Endodermal cell (in vitro differentiated cells): ENCODE results near the gene ALG14. TPM values are rescaled to one million over a fixed set of nuclear protein-coding genes. Genes with fewer than 3 reads are reported as not detected.

Experiments used
- DNase-seq: peaks from one replicate; pipeline ENCODE4 v3.0.0-alpha.2; 2017
- H3K27ac ChIP-seq: 2 replicates; pipeline ENCODE4 v1.5.1; 2013; ENCODE audit warnings: mild to moderate bottlenecking, low read depth, low read length, moderate library complexity
- H3K27me3 ChIP-seq: 2 replicates; pipeline ENCODE4 v1.6.1; 2013; ENCODE audit warnings: mild to moderate bottlenecking, low read length, moderate library complexity; ENCODE audit not compliant: insufficient read depth, control insufficient read depth, poor library complexity, severe bottlenecking
- H3K36me3 ChIP-seq: 2 replicates; pipeline ENCODE4 v1.7.0; 2013; ENCODE audit warnings: mild to moderate bottlenecking, low read length, moderate library complexity; ENCODE audit not compliant: control insufficient read depth, insufficient read depth
- H3K4me1 ChIP-seq: one replicate; pipeline ENCODE4 v1.7.0; 2013; ENCODE audit warnings: low read length; ENCODE audit not compliant: control insufficient read depth, insufficient read depth
- H3K4me3 ChIP-seq: 2 replicates; pipeline ENCODE4 v1.5.1; 2013; ENCODE audit warnings: mild to moderate bottlenecking, low read length, moderate library complexity
- H3K9ac ChIP-seq: 2 replicates; pipeline ENCODE4 v1.6.1; 2013; ENCODE audit warnings: mild to moderate bottlenecking, low read length, moderate library complexity; ENCODE audit not compliant: poor library complexity, severe bottlenecking; ENCODE audit errors: extremely low read depth
- H3K9me3 ChIP-seq: 2 replicates; pipeline ENCODE4 v1.6.1; 2013; ENCODE audit warnings: mild to moderate bottlenecking, low read length, moderate library complexity; ENCODE audit not compliant: control insufficient read depth
- H3K27ac Mint-ChIP-seq: 2 replicates; pipeline ENCODE4 v1.8.0; 2020; ENCODE audit warnings: mixed read lengths
- H3K27me3 Mint-ChIP-seq: 2 replicates; pipeline ENCODE4 v1.8.0; 2021; ENCODE audit warnings: mild to moderate bottlenecking, mixed read lengths; ENCODE audit not compliant: insufficient read depth
- H3K36me3 Mint-ChIP-seq: 2 replicates; pipeline ENCODE4 v1.8.0; 2020; ENCODE audit warnings: low read depth, mixed read lengths
- H3K4me1 Mint-ChIP-seq: 2 replicates; pipeline ENCODE4 v1.8.0; 2020; ENCODE audit warnings: mixed read lengths
- H3K4me3 Mint-ChIP-seq: 2 replicates; pipeline ENCODE4 v1.8.0; 2020; ENCODE audit warnings: mild to moderate bottlenecking, moderate library complexity, mixed read lengths
- H3K9me3 Mint-ChIP-seq: 2 replicates; pipeline ENCODE4 v1.8.0; 2020; ENCODE audit warnings: mild to moderate bottlenecking, mixed read lengths
- CTCF ChIP-seq: fragments of 200-600 bp; sonication (generic); conservative IDR thresholded peaks from 2 replicates; pipeline ENCODE4 v1.5.0; 2021; ENCODE audit warnings: antibody characterized with exemption, mild to moderate bottlenecking
- WGBS, 2 experiments: methylation state at CpG; one replicate each; pipeline versions ENCODE4 v1.1.5 to v1.1.7; 2013; ENCODE audit warnings: missing lambda C conversion rate in 2 of 2, mixed read lengths in 1 of 2; ENCODE audit not compliant: insufficient coverage in 1 of 2, insufficient read length in 1 of 2; 5-methylcytosine and 5-hydroxymethylcytosine counted together
- total RNA-seq, 2 donors: library from RNA; stranded (reverse); fragmentation: NEBNext Ultra II Directional in 1 of 2; extraction: Animal tissue kit (Norgen Biotek cat#: 25700) in 1 of 2; gene quantifications; 2 replicates in 1 of 2; 3 replicates in 1 of 2; pipeline ENCODE4 v1.2.1, GENCODE V29; 2021

ALG14 gene
- total RNA-seq, 2 donors from 2014 or later: 5.9 to 7.0 TPM

GRCh38 chr1:95043141-95043980, 29.4 kb downstream of the ALG14 start:
- no peaks in the 10 kb centered on the region for H3K9me3 Mint-ChIP-seq
- Histone ChIP-seq H3K27me3 (no peaks in the 10 kb centered on the region), H3K4me1 (peaks cover 3% of the 10 kb centered on the region), H3K9ac (no peak overlapping the region), H3K27ac (no peak overlapping the region), H3K4me3 (no peak overlapping the region), H3K36me3 (no peaks in the 10 kb centered on the region), H3K9me3 (no peaks in the 10 kb centered on the region)
- no peaks in the 10 kb centered on the region for H3K36me3 Mint-ChIP-seq
- H3K27me3 Mint-ChIP-seq: no peaks in the 10 kb centered on the region
- no peak overlapping the region for H3K4me3 Mint-ChIP-seq
- peak; percentile 95 for DNase-seq
- peaks cover 4% of the 10 kb centered on the region for H3K4me1 Mint-ChIP-seq
- H3K27ac Mint-ChIP-seq: no peak overlapping the region
- WGBS, 2 experiments: 38 to 40% methylated on average over 5 to 11 of the region's 11 CpGs
- TF ChIP-seq CTCF: peak; percentile 99

GRCh38 chr1:95042286-95042685, 30.5 kb downstream of the ALG14 start:
- Histone ChIP-seq H3K4me1 (peaks cover 3% of the 10 kb centered on the region), H3K27me3 (no peaks in the 10 kb centered on the region), H3K4me3 (peak overlapping the region; percentile 11), H3K27ac (no peak overlapping the region), H3K36me3 (no peaks in the 10 kb centered on the region), H3K9me3 (no peaks in the 10 kb centered on the region), H3K9ac (no peak overlapping the region)
- no peak for TF ChIP-seq CTCF
- peaks cover 4% of the 10 kb centered on the region for H3K4me1 Mint-ChIP-seq
- H3K27ac Mint-ChIP-seq: no peak overlapping the region
- DNase-seq: no peak
- H3K27me3 Mint-ChIP-seq: no peaks in the 10 kb centered on the region
- no peaks in the 10 kb centered on the region for H3K9me3 Mint-ChIP-seq
- no peaks in the 10 kb centered on the region for H3K36me3 Mint-ChIP-seq
- H3K4me3 Mint-ChIP-seq: no peak overlapping the region
- WGBS, 2 experiments: 98 to 100% methylated on average over 3 of the region's 3 CpGs

- 77% methylated on average over 2 of the region's 2 CpGs; no CpG with 5 or more reads in 1 of the 2 experiments for WGBS, 2 experiments
- peak; percentile 52 for TF ChIP-seq CTCF
- H3K27me3 Mint-ChIP-seq: no peaks in the 10 kb centered on the region
- Histone ChIP-seq H3K36me3 (no peaks in the 10 kb centered on the region), H3K4me3 (no peak overlapping the region), H3K27me3 (no peaks in the 10 kb centered on the region), H3K4me1 (peaks cover 3% of the 10 kb centered on the region), H3K27ac (no peak overlapping the region), H3K9ac (no peak overlapping the region), H3K9me3 (no peaks in the 10 kb centered on the region)
- no peaks in the 10 kb centered on the region for H3K9me3 Mint-ChIP-seq
- H3K36me3 Mint-ChIP-seq: no peaks in the 10 kb centered on the region
- H3K27ac Mint-ChIP-seq: no peak overlapping the region
- H3K4me3 Mint-ChIP-seq: no peak overlapping the region
- H3K4me1 Mint-ChIP-seq: peaks cover 4% of the 10 kb centered on the region
- no peak for DNase-seq
Measured at GRCh38 chr1:95041491-95042165, 31.1 kb downstream of the ALG14 start.
